ENCODE data around the gene PDSS2. TPM values are rescaled to one million over a fixed set of nuclear protein-coding genes. Genes with fewer than 3 reads are reported as not detected.

The PDSS2 gene
- total RNA-seq, 1 donor from 2014 or later, result 18.7 TPM

GRCh38 chr6:107355659-107356058 is 103.7 kb downstream of the PDSS2 start:
- intact Hi-C loops (cut with DNase I), result no loop called here
- H3K27ac ChIP-seq, result no peak overlapping the region
- H3K4me1 ChIP-seq, result no peaks in the 10 kb centered on the region
- no peak overlapping the region for H3K4me3 ChIP-seq
- DNase-seq (ENCODE audit: extremely low spot score in 2 of 2), result no peak
- no peaks in the 10 kb centered on the region for H3K9me3 ChIP-seq
- no peaks in the 10 kb centered on the region for H3K27me3 ChIP-seq
- TF ChIP-seq POLR2A (IDR thresholded peaks at IDR 0.05) (no peak), CTCF (IDR thresholded peaks at IDR 0.05) (no peak), POLR2AphosphoS5 (IDR thresholded peaks at IDR 0.05; ENCODE audit: insufficient read depth in 1 of 2, low read depth in 1 of 2) (no peak)
- H3K36me3 ChIP-seq, result no peaks in the 10 kb centered on the region

GRCh38 chr6:107354451-107354850 is 104.9 kb downstream of the PDSS2 start:
- TF ChIP-seq CTCF (IDR thresholded peaks at IDR 0.05), result no peak
- no peak for TF ChIP-seq POLR2AphosphoS5 (IDR thresholded peaks at IDR 0.05; ENCODE audit: insufficient read depth in 1 of 2, low read depth in 1 of 2)
- Histone ChIP-seq H3K27me3 (no peaks in the 10 kb centered on the region), H3K36me3 (no peaks in the 10 kb centered on the region), H3K9me3 (no peaks in the 10 kb centered on the region), H3K27ac (no peak overlapping the region), H3K4me1 (no peaks in the 10 kb centered on the region), H3K4me3 (no peak overlapping the region)
- intact Hi-C loops (cut with DNase I), result no loop called here
- no peak for DNase-seq (ENCODE audit: extremely low spot score in 2 of 2)

- Histone ChIP-seq H3K4me1 (no peaks in the 10 kb centered on the region), H3K36me3 (no peaks in the 10 kb centered on the region), H3K27ac (no peak overlapping the region), H3K9me3 (no peaks in the 10 kb centered on the region), H3K4me3 (no peak overlapping the region), H3K27me3 (no peaks in the 10 kb centered on the region)
- intact Hi-C loops (cut with DNase I), result no loop called here
- DNase-seq (ENCODE audit: extremely low spot score in 2 of 2), result no peak
- TF ChIP-seq CTCF (IDR thresholded peaks at IDR 0.05) (no peak), POLR2AphosphoS5 (IDR thresholded peaks at IDR 0.05; ENCODE audit: insufficient read depth in 1 of 2, low read depth in 1 of 2) (no peak), POLR2A (IDR thresholded peaks at IDR 0.05) (no peak)
Observed at GRCh38 chr6:107353773-107354382, 105.5 kb downstream of the PDSS2 start.

GRCh38 chr6:107348224-107348623 is 111.1 kb downstream of the PDSS2 start:
- H3K4me3 ChIP-seq, result no peak overlapping the region
- no peak for DNase-seq (ENCODE audit: extremely low spot score in 2 of 2)
- no peaks in the 10 kb centered on the region for H3K36me3 ChIP-seq
- no peaks in the 10 kb centered on the region for H3K9me3 ChIP-seq
- intact Hi-C loops (cut with DNase I), result no loop called here
- no peak for TF ChIP-seq CTCF (IDR thresholded peaks at IDR 0.05)
- no peak for TF ChIP-seq POLR2A (IDR thresholded peaks at IDR 0.05)
- TF ChIP-seq POLR2AphosphoS5 (IDR thresholded peaks at IDR 0.05; ENCODE audit: insufficient read depth in 1 of 2, low read depth in 1 of 2), result no peak
- H3K27ac ChIP-seq, result no peak overlapping the region
- H3K27me3 ChIP-seq, result no peaks in the 10 kb centered on the region
- H3K4me1 ChIP-seq, result no peaks in the 10 kb centered on the region

GRCh38 chr6:107345393-107345792 is 114.0 kb downstream of the PDSS2 start:
- Histone ChIP-seq H3K4me3 (no peak overlapping the region), H3K27me3 (no peaks in the 10 kb centered on the region), H3K9me3 (no peaks in the 10 kb centered on the region), H3K36me3 (no peaks in the 10 kb centered on the region), H3K4me1 (no peaks in the 10 kb centered on the region), H3K27ac (no peak overlapping the region)
- TF ChIP-seq POLR2AphosphoS5 (IDR thresholded peaks at IDR 0.05; ENCODE audit: insufficient read depth in 1 of 2, low read depth in 1 of 2) (no peak), POLR2A (IDR thresholded peaks at IDR 0.05) (no peak), CTCF (IDR thresholded peaks at IDR 0.05) (no peak)
- intact Hi-C loops (cut with DNase I), result no loop called here
- DNase-seq (ENCODE audit: extremely low spot score in 2 of 2), result no peak
